ENCODE data around the gene PEDS1. TPM values are rescaled to one million over a fixed set of nuclear protein-coding genes. Genes with fewer than 3 reads are reported as not detected.

The PEDS1 gene
- total and polyA plus RNA-seq, 2 of the 4 experiments (the other 2 are of a cell fraction) = 24.0 to 59.9 TPM

- TF ChIP-seq, protein P1, sequence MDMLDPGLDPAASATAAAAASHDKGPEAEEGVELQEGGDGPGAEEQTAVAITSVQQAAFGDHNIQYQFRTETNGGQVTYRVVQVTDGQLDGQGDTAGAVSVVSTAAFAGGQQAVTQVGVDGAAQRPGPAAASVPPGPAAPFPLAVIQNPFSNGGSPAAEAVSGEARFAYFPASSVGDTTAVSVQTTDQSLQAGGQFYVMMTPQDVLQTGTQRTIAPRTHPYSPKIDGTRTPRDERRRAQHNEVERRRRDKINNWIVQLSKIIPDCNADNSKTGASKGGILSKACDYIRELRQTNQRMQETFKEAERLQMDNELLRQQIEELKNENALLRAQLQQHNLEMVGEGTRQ (IDR thresholded peaks at IDR 0.05; ENCODE audit: low read depth, low read length) = no peak
- TF ChIP-seq NFE2L2 (IDR thresholded peaks at IDR 0.05; ENCODE audit: low read depth, low read length) = no peak
These were observed 39.1 kb upstream of the PEDS1 start (continued) for GRCh38 chr20:50192364-50193198.

Measured in IMR-90 (cell line).